HCT116 (cell line): ENCODE results near the gene SCFD2. TPM values are rescaled to one million over a fixed set of nuclear protein-coding genes. Genes with fewer than 3 reads are reported as not detected.
"Not testable (repeated sequence)": the region's sequence is repeated elsewhere in the genome, so short reads cannot be mapped to it uniquely, and the experiment has no call there.

ENCODE experiments used
- ATAC-seq: fragments of 200-7000 bp; cut with Tn5 transposase; 2 replicates; pipeline ENCODE4 v1.9.1; 2020; ENCODE audit warnings: mild to moderate bottlenecking, moderate library complexity
- BruUV-seq: library from RNA; stranded (reverse); fragments of 400-500 nt; replicated peaks from 2 replicates; lab custom pipeline; 2021; lab: Mats Ljungman, UMichigan
- CTCF ChIA-PET: fragments of 300-600 bp; sonication (Branson Sonifier 250); formaldehyde crosslinking; loops from one replicate; lab custom pipeline; 2021; ENCODE audit warnings: antibody characterized with exemption; lab: Charles Lee
- POLR2A ChIA-PET: fragments of 300-600, 350-600 bp; sonication (Branson Sonifier 250); formaldehyde crosslinking; loops from one replicate; lab custom pipeline; 2021; ENCODE audit warnings: antibody characterized with exemption; lab: Charles Lee
- RAD21 ChIA-PET, 2 experiments: fragments of 300-600 bp; sonication (Branson Sonifier 250); formaldehyde crosslinking; loops; one replicate each; lab custom pipeline; 2023; ENCODE audit warnings: low total read pairs in 2 of 2; ENCODE audit not compliant: uncharacterized antibody in 2 of 2, unreplicated experiment in 2 of 2, low non-redundant PET in 1 of 2; lab: Charles Lee
- DNase-seq: peaks from one replicate; pipeline ENCODE4 v3.0.0-alpha.2; 2010; ENCODE audit warnings: low read depth, low spot score
- H2AFZ ChIP-seq: fragments of 200-600 bp; shearing (Covaris generic), sonication (generic); 2 replicates; pipeline ENCODE4 v1.6.1; 2017; ENCODE audit warnings: low read depth, mixed run types, mixed read lengths, antibody characterized with exemption, low read length; ENCODE audit not compliant: poor library complexity, severe bottlenecking
- H3K27ac ChIP-seq: 2 replicates; pipeline ENCODE4 v1.5.1; 2012; ENCODE audit warnings: low read depth, low read length
- H3K27me3 ChIP-seq: fragments of 200-600 bp; sonication (generic); 2 replicates; pipeline ENCODE4 v1.6.1; 2016; ENCODE audit warnings: mixed run types, low read length, mixed read lengths; ENCODE audit not compliant: insufficient read depth
- H3K36me3 ChIP-seq, 2 experiments: fragments of 200-500 bp in 1 of 2; fragments of 200-600 bp in 1 of 2; sonication (Bioruptor generic) in 1 of 2; sonication (generic) in 1 of 2; 2 replicates each; pipeline versions ENCODE4 v1.5.1 to v1.6.1; 2014 to 2016; ENCODE audit warnings: low read length in 2 of 2, inconsistent platforms in 1 of 2, mixed read lengths in 1 of 2, mixed run types in 1 of 2; ENCODE audit not compliant: insufficient read depth in 2 of 2, control insufficient read depth in 1 of 2
- H3K4me1 ChIP-seq, 2 experiments: fragments of 200-600 bp in 1 of 2; sonication (generic) in 1 of 2; 2 replicates each; pipeline versions ENCODE4 v1.5.1 to v1.6.1; 2012 to 2017; ENCODE audit warnings: low read length in 2 of 2, inconsistent platforms in 1 of 2, mild to moderate bottlenecking in 1 of 2, mixed read lengths in 1 of 2, mixed run types in 1 of 2, moderate library complexity in 1 of 2; ENCODE audit not compliant: insufficient read depth in 2 of 2, control insufficient read depth in 1 of 2
- H3K4me2 ChIP-seq: fragments of 200-600 bp; sonication (generic); 2 replicates; pipeline ENCODE4 v1.6.1; 2017; ENCODE audit warnings: mixed run types, low read length, mixed read lengths
- H3K4me3 ChIP-seq, 2 experiments: fragments of 200-600 bp in 1 of 2; sonication (generic) in 1 of 2; replicated peaks in 1 of 2; 2 replicates each; pipeline ENCODE4 v1.5.1; 2011 to 2016; ENCODE audit warnings: low read length in 2 of 2, control low read depth in 1 of 2, low read depth in 1 of 2, mild to moderate bottlenecking in 1 of 2, mixed read lengths in 1 of 2, mixed run types in 1 of 2
- H3K79me2 ChIP-seq: fragments of 200-600 bp; sonication (generic); 2 replicates; pipeline ENCODE4 v1.6.1; 2017; ENCODE audit warnings: mild to moderate bottlenecking, mixed run types, low read length, moderate library complexity, mixed read lengths; ENCODE audit not compliant: insufficient read depth
- H3K9ac ChIP-seq: fragments of 200-600 bp; sonication (generic); 2 replicates; pipeline ENCODE4 v1.6.1; 2016; ENCODE audit warnings: low read length, mixed read lengths
- H3K9me2 ChIP-seq: fragments of 200-600 bp; sonication (generic), shearing (Covaris generic); 2 replicates; pipeline ENCODE4 v1.6.1; 2017; ENCODE audit warnings: mixed run types, mild to moderate bottlenecking, moderate library complexity; ENCODE audit not compliant: insufficient read depth
- H3K9me3 ChIP-seq, 2 experiments: fragments of 200-500 bp in 1 of 2; fragments of 200-600 bp in 1 of 2; sonication (Bioruptor generic) in 1 of 2; sonication (generic) in 1 of 2; 2 replicates each; pipeline ENCODE4 v1.6.1; 2014 to 2017; ENCODE audit warnings: low read length in 2 of 2, mixed read lengths in 2 of 2, inconsistent platforms in 1 of 2, low read depth in 1 of 2, mild to moderate bottlenecking in 1 of 2, mixed run types in 1 of 2, moderate library complexity in 1 of 2; ENCODE audit not compliant: control insufficient read depth in 1 of 2, insufficient read depth in 1 of 2
- H4K20me1 ChIP-seq: fragments of 200-600 bp; sonication (generic), shearing (Covaris generic); 2 replicates; pipeline ENCODE4 v1.6.1; 2017; ENCODE audit warnings: mixed run types, mild to moderate bottlenecking, moderate library complexity; ENCODE audit not compliant: insufficient read depth
- ATF3 ChIP-seq: IDR thresholded peaks from 2 replicates; pipeline ENCODE4 v1.6.1; 2012
- JUND ChIP-seq: IDR thresholded peaks from 2 replicates; pipeline ENCODE4 v1.6.1; 2012
- SP1 ChIP-seq: IDR thresholded peaks from 2 replicates; pipeline ENCODE4 v1.6.1; 2012; ENCODE audit warnings: low read depth
- intact Hi-C: fragments of 100-400 bp; cut with micrococcal nuclease; formaldehyde crosslinking; loops from 2 replicates; pipeline ENCODE4 v1.10.0; 2022
- total RNA-seq: library from RNA; stranded (reverse); gene quantifications from one replicate; pipeline ENCODE4 v1.2.1, GENCODE V29; 2021; ENCODE audit not compliant: unreplicated experiment
- TF ChIP-seq, protein P1 (sequence below), 3 experiments: fragments of 200-600 bp in 1 of 3; sonication (generic) in 1 of 3; IDR thresholded peaks in 2 of 3; conservative IDR thresholded peaks in 1 of 3; 2 replicates each; pipeline ENCODE4 v1.5.1; 2012 to 2017; ENCODE audit warnings: low read depth in 2 of 3, low read length in 2 of 3, antibody characterized with exemption in 1 of 3, borderline replicate concordance in 1 of 3, control low read depth in 1 of 3, mild to moderate bottlenecking in 1 of 3, mixed read lengths in 1 of 3, mixed run types in 1 of 3, moderate library complexity in 1 of 3; ENCODE audit not compliant: insufficient read depth in 1 of 3

The SCFD2 gene
- total RNA-seq, 1 experiment from 2014 or later: 13.6 TPM

DNA sequence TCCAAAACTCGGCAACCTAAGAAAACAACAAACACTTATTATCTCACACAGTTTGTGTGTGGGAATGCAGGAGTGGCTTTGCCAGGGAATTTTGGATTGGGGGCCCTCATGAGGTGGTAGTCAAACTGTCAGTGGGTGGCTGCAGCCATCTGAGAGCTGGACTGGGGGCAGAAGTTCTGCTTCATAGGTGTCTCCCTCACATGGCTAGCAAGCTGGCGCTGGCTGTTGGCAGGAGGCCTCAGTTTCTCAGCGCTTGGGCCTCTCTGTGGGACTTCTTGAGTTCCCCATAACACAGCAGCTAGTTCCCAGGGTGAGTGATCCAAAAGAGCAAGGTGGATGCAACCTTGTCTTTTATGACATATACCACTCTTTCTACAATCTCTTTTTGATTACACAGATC lies 529.7 kb downstream of the SCFD2 start (continued):
- TF ChIP-seq, protein P1, sequence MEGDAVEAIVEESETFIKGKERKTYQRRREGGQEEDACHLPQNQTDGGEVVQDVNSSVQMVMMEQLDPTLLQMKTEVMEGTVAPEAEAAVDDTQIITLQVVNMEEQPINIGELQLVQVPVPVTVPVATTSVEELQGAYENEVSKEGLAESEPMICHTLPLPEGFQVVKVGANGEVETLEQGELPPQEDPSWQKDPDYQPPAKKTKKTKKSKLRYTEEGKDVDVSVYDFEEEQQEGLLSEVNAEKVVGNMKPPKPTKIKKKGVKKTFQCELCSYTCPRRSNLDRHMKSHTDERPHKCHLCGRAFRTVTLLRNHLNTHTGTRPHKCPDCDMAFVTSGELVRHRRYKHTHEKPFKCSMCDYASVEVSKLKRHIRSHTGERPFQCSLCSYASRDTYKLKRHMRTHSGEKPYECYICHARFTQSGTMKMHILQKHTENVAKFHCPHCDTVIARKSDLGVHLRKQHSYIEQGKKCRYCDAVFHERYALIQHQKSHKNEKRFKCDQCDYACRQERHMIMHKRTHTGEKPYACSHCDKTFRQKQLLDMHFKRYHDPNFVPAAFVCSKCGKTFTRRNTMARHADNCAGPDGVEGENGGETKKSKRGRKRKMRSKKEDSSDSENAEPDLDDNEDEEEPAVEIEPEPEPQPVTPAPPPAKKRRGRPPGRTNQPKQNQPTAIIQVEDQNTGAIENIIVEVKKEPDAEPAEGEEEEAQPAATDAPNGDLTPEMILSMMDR (IDR thresholded peaks at IDR 0.05 in 2 of 3, conservative IDR thresholded peaks at IDR 0.05 in 1 of 3; ENCODE audit: borderline replicate concordance in 1 of 3, insufficient read depth in 1 of 3, low read depth in 2 of 3, low read length in 2 of 3): no peak
- TF ChIP-seq SP1 (no peak), ATF3 (no peak), JUND (no peak)

- RAD21 ChIA-PET, H2AFZ ChIP-seq, H3K9me2 ChIP-seq, H3K9me3 ChIP-seq, BruUV-seq, ATAC-seq, POLR2A ChIA-PET, H3K4me3 ChIP-seq, DNase-seq, H3K4me2 ChIP-seq, H3K27me3 ChIP-seq, CTCF ChIA-PET, H4K20me1 ChIP-seq, intact Hi-C loops, H3K27ac ChIP-seq, H3K36me3 ChIP-seq, H3K9ac ChIP-seq, H3K79me2 ChIP-seq: not testable (repeated sequence)
- H3K4me1 ChIP-seq: peaks cover 6 to 14% of the 10 kb centered on the region in 2 experiments; a peak in 2 of 4 replicates
Observed at GRCh38 chr4:52834641-52835456, 531.0 kb downstream of the SCFD2 start.
